Measurements from ENCODE around the gene MEFV. TPM values are rescaled to one million over a fixed set of nuclear protein-coding genes. Genes with fewer than 3 reads are reported as not detected.

MEFV gene
- under 1 TPM; 0.08 to 0.12 TPM for total RNA-seq

GRCh38 chr16:3256146-3256865 lies at the start of gene MEFV:
Gene MEFV (minus strand): TSS chr16:3256633. CDS start chr16:3256587, 46 bp downstream.
- H3K27ac Mint-ChIP-seq, result no peak within 1 kb of the TSS
- no peak for DNase-seq
- peaks cover 6% of the 10 kb centered on the region for H3K27me3 Mint-ChIP-seq
- H3K4me1 Mint-ChIP-seq, result no peaks in the 10 kb centered on the region
- no peaks in the 10 kb centered on the region for H3K9me3 Mint-ChIP-seq
- no peak within 1 kb of the TSS for H3K4me3 Mint-ChIP-seq
- H3K36me3 Mint-ChIP-seq, result no peaks in the 10 kb centered on the region

GRCh38 chr16:3306078-3306477 lies 49.6 kb upstream of the MEFV start:
- Mint-ChIP-seq H3K9me3 (peaks cover 37% of the 10 kb centered on the region), H3K27ac (peak overlapping the region; percentile 87), H3K4me1 (peaks cover 7% of the 10 kb centered on the region), H3K4me3 (peak overlapping the region; percentile 75), H3K27me3 (no peaks in the 10 kb centered on the region), H3K36me3 (peaks cover 86% of the 10 kb centered on the region)
- no peak for DNase-seq

GRCh38 chr16:3305109-3306068 lies 49.0 kb upstream of the MEFV start, which contains the start of the genes TIGD7 and ZNF75A:
Gene TIGD7 (minus strand): TSS chr16:3305430. CDS start chr16:3300614, 4,816 bp downstream.
Gene ZNF75A (plus strand): TSS chr16:3305497. CDS start chr16:3308429, 2,932 bp downstream.
- Mint-ChIP-seq H3K36me3 (peaks cover 86% of the 10 kb centered on the region), H3K4me3 (peak within 1 kb of the TSS; percentile 75)

GRCh38 chr16:3304370-3304769 lies 47.9 kb upstream of the MEFV start:
- Mint-ChIP-seq H3K9me3 (peaks cover 49% of the 10 kb centered on the region), H3K4me3 (peak overlapping the region; percentile 75), H3K27ac (peak overlapping the region; percentile 68), H3K36me3 (peaks cover 86% of the 10 kb centered on the region), H3K4me1 (peaks cover 7% of the 10 kb centered on the region), H3K27me3 (no peaks in the 10 kb centered on the region)
- no peak for DNase-seq

More at GRCh38 chr16:3305109-3306068, 49.0 kb upstream of the MEFV start, which contains the start of the genes TIGD7 and ZNF75A:
- H3K27ac Mint-ChIP-seq, result peak within 1 kb of the TSS; percentile 87
- peak; percentile 88 for DNase-seq
- peaks cover 44% of the 10 kb centered on the region for H3K9me3 Mint-ChIP-seq
- no peaks in the 10 kb centered on the region for H3K27me3 Mint-ChIP-seq
- peaks cover 7% of the 10 kb centered on the region for H3K4me1 Mint-ChIP-seq

GRCh38 chr16:3295783-3296182 lies 39.4 kb upstream of the MEFV start:
- H3K36me3 Mint-ChIP-seq, result peaks cover 80% of the 10 kb centered on the region
- no peak overlapping the region for H3K27ac Mint-ChIP-seq
- no peak for DNase-seq
- H3K4me3 Mint-ChIP-seq, result peak overlapping the region; percentile 32
- H3K27me3 Mint-ChIP-seq, result no peaks in the 10 kb centered on the region
- no peaks in the 10 kb centered on the region for H3K4me1 Mint-ChIP-seq
- peaks cover 69% of the 10 kb centered on the region for H3K9me3 Mint-ChIP-seq

GRCh38 chr16:3295209-3295608 lies 38.8 kb upstream of the MEFV start:
- Mint-ChIP-seq H3K9me3 (peaks cover 67% of the 10 kb centered on the region), H3K36me3 (peaks cover 80% of the 10 kb centered on the region), H3K4me3 (no peak overlapping the region), H3K27me3 (no peaks in the 10 kb centered on the region), H3K4me1 (no peaks in the 10 kb centered on the region), H3K27ac (no peak overlapping the region)
- no peak for DNase-seq

GRCh38 chr16:3292604-3293003 lies 36.2 kb upstream of the MEFV start:
- peaks cover 70% of the 10 kb centered on the region for H3K9me3 Mint-ChIP-seq
- no peak overlapping the region for H3K27ac Mint-ChIP-seq
- H3K27me3 Mint-ChIP-seq, result no peaks in the 10 kb centered on the region
- peaks cover 86% of the 10 kb centered on the region for H3K36me3 Mint-ChIP-seq
- DNase-seq, result no peak
- no peak overlapping the region for H3K4me3 Mint-ChIP-seq
- no peaks in the 10 kb centered on the region for H3K4me1 Mint-ChIP-seq

GRCh38 chr16:3289998-3290673 lies 33.7 kb upstream of the MEFV start:
- Mint-ChIP-seq H3K36me3 (peaks cover 93% of the 10 kb centered on the region), H3K27me3 (no peaks in the 10 kb centered on the region), H3K9me3 (peaks cover 72% of the 10 kb centered on the region)

GRCh38 chr16:3285131-3285530 lies 28.7 kb upstream of the MEFV start:
- DNase-seq, result no peak
- peaks cover 37% of the 10 kb centered on the region for H3K9me3 Mint-ChIP-seq
- peak overlapping the region; percentile 52 for H3K27ac Mint-ChIP-seq
- H3K4me3 Mint-ChIP-seq, result peak overlapping the region; percentile 97
- no peaks in the 10 kb centered on the region for H3K27me3 Mint-ChIP-seq
- peaks cover 65% of the 10 kb centered on the region for H3K36me3 Mint-ChIP-seq
- H3K4me1 Mint-ChIP-seq, result peaks cover 18% of the 10 kb centered on the region

More at GRCh38 chr16:3289998-3290673, 33.7 kb upstream of the MEFV start:
- Mint-ChIP-seq H3K4me1 (peaks cover 2% of the 10 kb centered on the region), H3K4me3 (no peak overlapping the region), H3K27ac (no peak overlapping the region)
- DNase-seq, result no peak

GRCh38 chr16:3283543-3284447 lies 27.4 kb upstream of the MEFV start:
- peak overlapping the region; percentile 97 for H3K4me3 Mint-ChIP-seq
- peak overlapping the region; percentile 96 for H3K27ac Mint-ChIP-seq
- H3K36me3 Mint-ChIP-seq, result peaks cover 52% of the 10 kb centered on the region
- no peaks in the 10 kb centered on the region for H3K27me3 Mint-ChIP-seq
- peaks cover 28% of the 10 kb centered on the region for H3K9me3 Mint-ChIP-seq
- H3K4me1 Mint-ChIP-seq, result peaks cover 21% of the 10 kb centered on the region
- DNase-seq, result no peak

GRCh38 chr16:3282730-3283542 lies 26.5 kb upstream of the MEFV start, which contains the start of gene ZNF263:
Gene ZNF263 (plus strand): TSS chr16:3283491. CDS start chr16:3283819, 328 bp downstream.
- H3K36me3 Mint-ChIP-seq, result peaks cover 43% of the 10 kb centered on the region
- H3K4me3 Mint-ChIP-seq, result peak within 1 kb of the TSS; percentile 97

GRCh38 chr16:3282103-3282729 lies 25.8 kb upstream of the MEFV start:
- no peak for DNase-seq
- Mint-ChIP-seq H3K27me3 (no peaks in the 10 kb centered on the region), H3K36me3 (peaks cover 36% of the 10 kb centered on the region), H3K9me3 (peaks cover 16% of the 10 kb centered on the region), H3K4me1 (peaks cover 21% of the 10 kb centered on the region), H3K27ac (peak overlapping the region; percentile 96), H3K4me3 (peak overlapping the region; percentile 97)

More at GRCh38 chr16:3282730-3283542, 26.5 kb upstream of the MEFV start, which contains the start of gene ZNF263:
- H3K4me1 Mint-ChIP-seq, result peaks cover 21% of the 10 kb centered on the region
- peak within 1 kb of the TSS; percentile 96 for H3K27ac Mint-ChIP-seq
- DNase-seq, result peak; percentile 96
- H3K27me3 Mint-ChIP-seq, result no peaks in the 10 kb centered on the region
- peaks cover 20% of the 10 kb centered on the region for H3K9me3 Mint-ChIP-seq
